Tracheal epithelial cell (primary cell): ENCODE measurements around the gene CD200R1. TPM values are rescaled to one million over a fixed set of nuclear protein-coding genes. Genes with fewer than 3 reads are reported as not detected.

Experiments used
- total RNA-seq: library from RNA; depleted of rRNA; stranded (reverse); fragments of >200 nt; gene quantifications from 2 replicates; pipeline ENCODE4 v1.2.1, GENCODE V29; 2014

Gene CD200R1, protein sequence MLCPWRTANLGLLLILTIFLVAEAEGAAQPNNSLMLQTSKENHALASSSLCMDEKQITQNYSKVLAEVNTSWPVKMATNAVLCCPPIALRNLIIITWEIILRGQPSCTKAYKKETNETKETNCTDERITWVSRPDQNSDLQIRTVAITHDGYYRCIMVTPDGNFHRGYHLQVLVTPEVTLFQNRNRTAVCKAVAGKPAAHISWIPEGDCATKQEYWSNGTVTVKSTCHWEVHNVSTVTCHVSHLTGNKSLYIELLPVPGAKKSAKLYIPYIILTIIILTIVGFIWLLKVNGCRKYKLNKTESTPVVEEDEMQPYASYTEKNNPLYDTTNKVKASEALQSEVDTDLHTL
- 0.24 TPM in 1 of 2 replicates, not detected in the other for total RNA-seq

DNA sequence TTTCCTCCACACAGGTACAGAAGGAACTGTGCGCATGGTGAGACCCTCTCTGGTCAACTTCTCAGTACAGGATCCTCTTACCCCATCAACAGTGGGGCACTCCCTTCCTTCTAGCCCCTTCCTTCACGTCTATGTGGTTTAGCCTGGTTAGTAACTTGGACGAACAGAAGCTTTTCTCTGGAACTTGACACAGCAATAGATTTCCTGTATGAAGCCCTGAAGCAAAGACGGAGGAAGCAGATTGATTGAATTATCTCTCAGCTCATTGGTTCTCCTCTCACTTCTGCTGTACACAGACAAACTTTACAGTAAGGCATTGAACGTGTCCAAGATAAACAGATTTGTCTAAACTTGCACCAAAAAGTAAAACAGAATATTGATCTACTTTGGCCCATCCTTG, at the start of gene CD200R1:
Gene CD200R1 (minus strand): TSS at position 210 of the 400 bp plus-strand sequence. CDS start 246 bp downstream, outside the sequence.

DNA sequence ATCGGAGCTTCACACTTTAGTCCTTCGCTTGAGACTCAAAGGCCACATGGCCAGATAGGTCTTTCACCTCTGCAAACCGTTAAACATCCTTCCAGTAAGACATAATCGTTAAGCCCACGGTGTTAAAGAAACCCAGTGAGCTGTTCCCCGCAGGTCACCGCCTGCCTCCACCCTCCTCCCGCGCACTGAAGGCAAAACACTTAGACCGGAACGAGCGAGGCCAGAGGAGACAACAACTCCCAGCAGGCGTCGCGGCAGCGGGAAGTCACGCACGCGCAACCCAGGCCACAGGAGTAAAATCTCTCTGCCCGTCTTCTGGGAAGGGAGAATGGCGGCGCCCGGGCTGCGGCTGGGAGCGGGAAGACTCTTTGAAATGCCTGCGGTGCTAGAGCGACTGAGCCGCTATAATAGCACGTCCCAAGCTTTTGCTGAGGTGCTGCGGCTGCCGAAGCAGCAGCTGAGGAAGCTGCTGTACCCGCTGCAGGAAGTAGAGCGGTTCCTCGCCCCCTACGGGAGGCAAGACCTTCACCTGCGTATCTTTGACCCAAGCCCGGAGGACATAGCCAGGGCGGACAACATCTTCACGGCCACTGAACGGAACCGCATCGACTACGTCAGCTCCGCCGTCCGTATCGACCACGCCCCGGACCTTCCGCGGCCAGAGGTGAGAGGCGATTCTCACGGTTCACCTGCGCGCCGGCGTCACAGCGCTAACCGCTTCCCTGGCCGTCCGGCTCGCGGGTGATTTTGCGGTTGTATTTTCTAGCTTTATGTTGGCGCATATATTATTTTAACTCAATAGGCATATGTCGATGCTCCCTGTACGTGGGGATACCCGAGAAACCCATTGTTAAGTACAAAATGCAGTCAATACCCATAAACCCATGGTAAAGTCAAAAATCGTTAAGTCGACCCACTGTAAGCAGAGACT, 16.0 kb upstream of the CD200R1 start, which contains the start of gene GTPBP8:
Gene GTPBP8 (plus strand): TSS at position 313 of the 931 bp plus-strand sequence. CDS start 16 bp downstream, at position 329.

Other genes starting within 250 kb of the CD200R1 start
- gene CD200R1L, start 128.2 kb downstream of the CD200R1 start, total RNA-seq, result not detected in 2 replicates
- 39.9 and 54.2 TPM in 2 replicates for gene GTPBP8, start 15.9 kb upstream of the CD200R1 start, total RNA-seq
- 0.43 and 0.72 TPM in 2 replicates for gene BOC, start 236.5 kb upstream of the CD200R1 start, total RNA-seq